ENCODE results near the gene RERE. TPM values are rescaled to one million over a fixed set of nuclear protein-coding genes. Genes with fewer than 3 reads are reported as not detected.
"Not testable (repeated sequence)": the region's sequence is repeated elsewhere in the genome, so short reads cannot be mapped to it uniquely, and the experiment has no call there.

RERE gene
- total RNA-seq, 4 donors from 2014 or later: 118 to 244 (median 131) TPM

DNA sequence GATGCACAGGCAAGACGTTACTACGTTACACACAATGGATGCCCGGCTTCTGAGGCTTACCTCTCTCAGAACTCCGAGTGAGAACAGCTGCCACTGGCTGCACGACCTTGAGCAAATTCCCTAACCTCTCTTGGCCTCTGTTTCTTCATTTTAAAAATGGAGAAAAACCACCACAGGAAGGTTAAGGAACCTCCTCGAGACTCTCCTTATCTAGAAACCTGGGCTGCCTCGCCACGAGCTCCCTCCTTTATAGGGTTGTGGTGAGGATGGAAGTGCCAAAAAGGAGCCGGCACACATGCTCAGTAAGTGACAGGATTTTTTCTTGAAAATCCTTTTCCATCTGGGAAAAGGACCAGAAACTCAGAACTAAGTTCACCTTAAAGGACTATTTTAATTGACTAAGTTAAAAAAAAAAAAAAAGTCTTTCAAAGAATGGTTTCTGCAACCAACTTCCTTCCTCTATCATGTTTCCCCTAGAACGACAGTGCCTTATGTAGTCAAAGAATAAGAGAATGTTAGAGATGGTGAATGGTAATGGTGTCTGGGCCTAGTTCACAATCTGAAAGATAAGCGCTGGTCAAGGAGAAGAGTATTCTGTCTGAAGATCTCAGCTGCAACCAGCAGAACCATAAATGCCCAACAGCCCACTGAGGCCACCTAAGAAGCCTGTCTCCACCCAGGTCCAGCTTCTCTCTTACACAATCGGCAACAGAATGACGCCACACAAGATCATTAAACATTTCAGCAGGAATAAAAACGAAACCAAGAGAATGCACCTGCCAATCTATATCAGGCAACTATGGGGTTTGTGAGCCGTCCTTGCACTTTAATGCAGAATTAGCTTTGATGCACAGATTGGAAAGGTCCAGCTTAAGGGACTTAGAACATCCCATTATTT is 434.6 kb downstream of the RERE start:
- H3K27ac ChIP-seq: peak overlapping the region; percentile 31 to 60 (median 32)
- no peaks in the 10 kb centered on the region for H3K9me3 ChIP-seq
- no peak overlapping the region for H3K4me3 ChIP-seq (replicated peaks in 1 of 3)
- H3K4me1 ChIP-seq: peaks cover 65 to 87% of the 10 kb centered on the region in 2 donors
- no peaks in the 10 kb centered on the region for H3K27me3 ChIP-seq
- no peak for DNase-seq
- H3K36me3 ChIP-seq: no peaks in the 10 kb centered on the region
- 74 to 78% methylated on average over 15 of the region's 15 CpGs for WGBS, 2 donors
- no peak for TF ChIP-seq POLR2A (IDR thresholded peaks at IDR 0.05)
- TF ChIP-seq, protein P1, sequence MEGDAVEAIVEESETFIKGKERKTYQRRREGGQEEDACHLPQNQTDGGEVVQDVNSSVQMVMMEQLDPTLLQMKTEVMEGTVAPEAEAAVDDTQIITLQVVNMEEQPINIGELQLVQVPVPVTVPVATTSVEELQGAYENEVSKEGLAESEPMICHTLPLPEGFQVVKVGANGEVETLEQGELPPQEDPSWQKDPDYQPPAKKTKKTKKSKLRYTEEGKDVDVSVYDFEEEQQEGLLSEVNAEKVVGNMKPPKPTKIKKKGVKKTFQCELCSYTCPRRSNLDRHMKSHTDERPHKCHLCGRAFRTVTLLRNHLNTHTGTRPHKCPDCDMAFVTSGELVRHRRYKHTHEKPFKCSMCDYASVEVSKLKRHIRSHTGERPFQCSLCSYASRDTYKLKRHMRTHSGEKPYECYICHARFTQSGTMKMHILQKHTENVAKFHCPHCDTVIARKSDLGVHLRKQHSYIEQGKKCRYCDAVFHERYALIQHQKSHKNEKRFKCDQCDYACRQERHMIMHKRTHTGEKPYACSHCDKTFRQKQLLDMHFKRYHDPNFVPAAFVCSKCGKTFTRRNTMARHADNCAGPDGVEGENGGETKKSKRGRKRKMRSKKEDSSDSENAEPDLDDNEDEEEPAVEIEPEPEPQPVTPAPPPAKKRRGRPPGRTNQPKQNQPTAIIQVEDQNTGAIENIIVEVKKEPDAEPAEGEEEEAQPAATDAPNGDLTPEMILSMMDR (IDR thresholded peaks at IDR 0.05): no peak
- intact Hi-C loops (cut with DNase I): no loop called here

DNA sequence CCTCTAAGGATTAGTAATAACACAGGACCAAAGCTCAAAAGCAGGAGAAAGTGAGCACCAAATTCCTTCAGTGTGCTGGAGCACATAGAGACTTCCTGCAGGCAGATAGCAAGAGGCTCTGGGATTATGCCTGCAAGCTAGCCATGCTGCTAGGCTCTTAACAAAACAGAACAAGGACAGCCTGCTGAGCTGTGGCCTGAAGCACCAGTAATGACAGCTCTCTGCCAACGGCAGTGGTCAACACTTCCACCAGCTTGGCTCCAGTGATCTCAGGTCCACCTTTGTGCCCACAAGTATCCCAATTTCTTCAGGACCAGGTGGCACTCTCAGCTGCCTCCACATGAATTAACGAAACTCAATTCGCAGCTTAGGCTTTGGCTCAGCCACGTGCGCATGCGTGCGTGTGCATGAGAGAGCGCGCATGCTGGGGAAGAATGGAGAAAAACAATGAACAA is 435.4 kb downstream of the RERE start:
- intact Hi-C loops (cut with DNase I): no loop called here
- no peaks in the 10 kb centered on the region for H3K27me3 ChIP-seq
- TF ChIP-seq POLR2A (IDR thresholded peaks at IDR 0.05): no peak
- TF ChIP-seq, protein P1 (IDR thresholded peaks at IDR 0.05): no peak
- H3K4me3 ChIP-seq (replicated peaks in 1 of 3): no peak overlapping the region
- H3K9me3 ChIP-seq: no peaks in the 10 kb centered on the region
- H3K36me3 ChIP-seq: no peaks in the 10 kb centered on the region
- peaks cover 66 to 86% of the 10 kb centered on the region in 2 donors for H3K4me1 ChIP-seq
- WGBS, 2 donors: 46 to 53% methylated on average over 9 of the region's 9 CpGs
- H3K27ac ChIP-seq: peak overlapping the region; percentile 42 to 78 (median 60)
- DNase-seq: peak; percentile 86 to 87

DNA sequence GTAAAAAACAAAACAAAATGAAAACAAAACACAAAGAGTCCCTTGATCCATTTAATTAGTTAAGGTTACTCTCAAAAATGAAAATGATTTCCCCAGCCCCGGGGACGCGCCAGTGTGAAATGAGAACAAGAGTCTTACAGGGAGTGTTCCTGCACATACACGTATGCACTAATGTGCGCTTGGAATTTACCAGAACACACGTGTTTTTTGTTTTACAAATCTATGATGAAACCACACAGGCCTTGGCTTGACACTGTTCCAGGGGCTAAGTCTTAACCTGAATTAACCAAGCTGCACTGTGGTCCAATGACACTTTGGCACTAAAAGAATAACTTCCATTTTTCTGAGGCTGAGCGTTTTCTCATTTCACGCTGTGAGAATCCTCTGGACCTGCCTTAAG is 435.8 kb downstream of the RERE start:
- Histone ChIP-seq H3K36me3 (no peaks in the 10 kb centered on the region), H3K9me3 (no peaks in the 10 kb centered on the region), H3K4me3 (replicated peaks in 1 of 3) (no peak overlapping the region), H3K4me1 (peaks cover 66 to 86% of the 10 kb centered on the region in 2 donors), H3K27me3 (no peaks in the 10 kb centered on the region), H3K27ac (peak overlapping the region; percentile 42 to 78 (median 60))
- peak; percentile 52 to 65 for DNase-seq
- 22 to 41% methylated on average over 8 of the region's 8 CpGs for WGBS, 2 donors
- intact Hi-C loops (cut with DNase I): no loop called here
- TF ChIP-seq, protein P1 (IDR thresholded peaks at IDR 0.05): no peak
- TF ChIP-seq POLR2A (IDR thresholded peaks at IDR 0.05): no peak

DNA sequence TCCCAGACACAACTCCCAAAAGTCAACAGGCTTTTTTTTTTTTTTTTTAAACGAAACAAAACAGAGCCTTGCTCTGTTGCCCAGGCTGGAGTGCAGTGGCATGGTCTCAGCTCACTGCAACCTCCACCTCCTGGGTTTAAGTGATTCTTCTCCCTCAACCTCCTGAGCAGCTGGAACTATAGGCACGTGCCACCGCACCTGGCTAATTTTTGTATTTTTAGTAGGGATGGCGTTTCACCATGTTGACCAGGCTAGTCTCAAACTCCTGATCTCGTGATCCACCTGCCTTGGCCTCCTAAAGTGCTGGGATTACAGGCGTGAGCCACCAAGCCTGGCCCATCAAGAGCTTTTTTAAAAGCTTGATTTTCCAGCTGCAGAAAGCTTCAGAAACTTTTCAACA is 437.1 kb downstream of the RERE start:
- 28 to 47% methylated on average over 6 of the region's 6 CpGs for WGBS, 2 donors
- not testable (repeated sequence) for H3K9me3 ChIP-seq

DNA sequence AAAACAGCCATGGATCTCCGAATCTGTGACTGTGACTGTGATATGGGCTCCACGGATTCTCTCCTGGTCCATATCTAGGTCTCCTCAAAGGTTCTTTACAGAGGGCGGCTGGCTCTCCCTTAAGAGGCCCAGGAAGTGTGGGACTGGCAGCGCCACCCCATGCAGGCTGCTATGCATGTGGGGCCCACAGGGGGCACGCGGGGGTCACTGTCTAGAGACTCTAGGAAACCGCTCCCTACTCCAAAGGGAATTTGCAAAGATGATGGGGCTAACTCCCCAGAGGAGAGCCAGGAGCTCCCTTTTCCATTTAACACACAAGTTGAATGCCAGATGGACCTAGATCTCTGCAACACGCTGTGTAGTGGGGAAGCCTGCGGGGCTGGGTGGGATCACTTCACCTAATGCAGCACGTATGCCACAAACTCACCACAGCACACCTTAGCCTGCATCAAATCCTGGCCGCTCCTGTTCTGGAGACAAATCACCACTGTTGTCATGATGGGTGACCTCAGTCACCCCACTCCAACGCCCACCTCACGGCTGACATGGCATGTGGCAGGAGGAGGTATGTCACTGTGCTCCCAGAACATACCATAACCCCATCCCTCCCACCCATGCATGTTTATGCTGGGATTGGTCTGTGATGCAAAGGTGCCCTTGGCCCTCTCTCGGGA is 437.8 kb downstream of the RERE start:
- WGBS, 2 donors: 83 to 84% methylated on average over 11 to 14 of the region's 14 CpGs
- peak in 1 of 2 donors; percentile 0 for DNase-seq
- intact Hi-C loops (cut with DNase I): no loop called here
- no peaks in the 10 kb centered on the region for H3K9me3 ChIP-seq
- peak overlapping the region; percentile 60 to 78 (median 61) for H3K27ac ChIP-seq
- peaks cover 65 to 85% of the 10 kb centered on the region in 2 donors for H3K4me1 ChIP-seq
- no peak overlapping the region for H3K4me3 ChIP-seq (replicated peaks in 1 of 3)
- H3K36me3 ChIP-seq: no peaks in the 10 kb centered on the region
- no peaks in the 10 kb centered on the region for H3K27me3 ChIP-seq
- TF ChIP-seq POLR2A (IDR thresholded peaks at IDR 0.05): no peak
- TF ChIP-seq, protein P1 (IDR thresholded peaks at IDR 0.05): no peak

More for the DNA sequence above, 437.1 kb downstream of the RERE start:
- peak; percentile 51 to 57 for DNase-seq
- H3K4me3 ChIP-seq (replicated peaks in 1 of 3); H3K36me3 ChIP-seq; intact Hi-C loops (cut with DNase I); H3K27me3 ChIP-seq: not testable (repeated sequence)
- peaks cover 68 to 85% of the 10 kb centered on the region in 2 donors for H3K4me1 ChIP-seq
- H3K27ac ChIP-seq: peak overlapping the region; percentile 60 to 78 (median 61)

Data from thyroid gland (tissue), 4 donors.